ENCODE results near the gene PPP2R5C.

The PPP2R5C gene

DNA sequence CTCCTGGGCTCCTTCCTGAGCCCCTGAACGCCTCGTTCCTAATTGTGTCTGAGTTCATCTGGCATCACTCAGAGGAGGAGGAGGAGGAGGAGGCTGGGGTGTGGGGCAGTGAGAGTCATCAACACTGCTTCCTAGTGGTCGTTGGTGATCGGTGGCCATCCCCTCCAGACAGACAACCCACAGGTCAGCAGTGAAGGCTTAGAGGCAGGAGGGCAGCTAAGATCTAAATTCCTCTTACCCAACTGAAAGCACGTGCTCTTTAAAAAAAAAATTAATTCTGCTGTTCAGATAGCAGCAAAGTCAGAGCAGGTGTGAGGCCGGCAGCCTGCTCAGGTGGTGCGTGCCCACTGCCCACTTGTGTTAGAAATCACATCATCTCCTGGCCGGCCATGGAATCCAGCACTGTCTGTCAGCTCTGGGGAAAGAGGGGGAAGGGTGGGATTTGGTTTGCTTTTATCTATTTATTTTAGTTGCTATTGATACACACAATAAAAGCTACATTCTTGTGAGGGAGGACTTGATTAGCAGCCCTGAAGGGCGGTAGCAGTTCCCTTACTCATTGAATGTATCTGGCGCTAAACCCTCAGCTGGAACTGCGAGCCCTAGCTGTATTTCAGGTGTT, 46.6 kb downstream of the PPP2R5C start:
- H4K8ac ChIP-seq (ENCODE audit: low read depth, low read length), result no peak overlapping the region
- H3K27me3 ChIP-seq (ENCODE audit: insufficient read depth, low read length), result no peaks in the 10 kb centered on the region
- H4K12ac ChIP-seq (ENCODE audit: low read depth, low read length), result no peak overlapping the region
- no peak overlapping the region for H3K14ac ChIP-seq (ENCODE audit: low read length)
- no peak overlapping the region for H4K91ac ChIP-seq (ENCODE audit: low read depth, low read length)
- H3K4me3 ChIP-seq (ENCODE audit: low read depth, low read length), result no peak overlapping the region
- H3K27ac ChIP-seq (ENCODE audit: low read depth, low read length), result no peak overlapping the region
- no peak overlapping the region for H3K9ac ChIP-seq (ENCODE audit: low read length)
- no peak overlapping the region for H2BK5ac ChIP-seq (ENCODE audit: low read depth, low read length, poor library complexity)
- H2BK120ac ChIP-seq (ENCODE audit: insufficient read depth, low read length, poor library complexity), result no peak overlapping the region
- H2AFZ ChIP-seq (ENCODE audit: insufficient read depth, low read length, poor library complexity), result peak overlapping the region; percentile 43
- peaks cover 11% of the 10 kb centered on the region for H3K79me2 ChIP-seq (ENCODE audit: control insufficient read depth, insufficient read depth, low read length, poor library complexity)
- H3K4me1 ChIP-seq (ENCODE audit: control insufficient read depth in 1 of 2, insufficient read depth in 2 of 2, low read length in 2 of 2), result peaks cover 3 to 4% of the 10 kb centered on the region in 2 experiments
- no peak overlapping the region for H2AK5ac ChIP-seq (ENCODE audit: low read length)
- H2BK12ac ChIP-seq (ENCODE audit: low read length), result no peak overlapping the region
- H3K79me1 ChIP-seq (ENCODE audit: low read length), result peaks cover 4% of the 10 kb centered on the region
- WGBS (ENCODE audit: extremely low coverage, insufficient coverage, insufficient read length), result no CpG with 5 or more reads among the region's 11 CpGs
- H3K4ac ChIP-seq (ENCODE audit: low read depth, low read length), result no peak overlapping the region
- no peak overlapping the region for H3K4me2 ChIP-seq (ENCODE audit: low read length)
- DNase-seq, result no peak
- no peak overlapping the region for H3K23ac ChIP-seq (ENCODE audit: low read length)
- H3K36me3 ChIP-seq (ENCODE audit: control insufficient read depth in 1 of 2, insufficient read depth in 2 of 2, low read length in 2 of 2), result peaks cover 0 to 4% of the 10 kb centered on the region in 2 experiments
- no peak overlapping the region for H3K18ac ChIP-seq (ENCODE audit: low read length)
- H3K9me3 ChIP-seq (ENCODE audit: insufficient read depth, low read depth, low read length), result no peaks in the 10 kb centered on the region

- peaks cover 4% of the 10 kb centered on the region for H3K79me1 ChIP-seq (ENCODE audit: low read length)
- H3K9me3 ChIP-seq (ENCODE audit: insufficient read depth, low read depth, low read length), result peaks cover 1% of the 10 kb centered on the region
- H3K18ac ChIP-seq (ENCODE audit: low read length), result no peak overlapping the region
- no peak for DNase-seq
- peaks cover 14% of the 10 kb centered on the region for H3K79me2 ChIP-seq (ENCODE audit: control insufficient read depth, insufficient read depth, low read length, poor library complexity)
- no peak overlapping the region for H3K14ac ChIP-seq (ENCODE audit: low read length)
- H4K8ac ChIP-seq (ENCODE audit: low read depth, low read length), result no peak overlapping the region
- no peak overlapping the region for H3K4ac ChIP-seq (ENCODE audit: low read depth, low read length)
- no peak overlapping the region for H2AK5ac ChIP-seq (ENCODE audit: low read length)
- peaks cover 3 to 4% of the 10 kb centered on the region in 2 experiments for H3K4me1 ChIP-seq (ENCODE audit: control insufficient read depth in 1 of 2, insufficient read depth in 2 of 2, low read length in 2 of 2)
- no peak overlapping the region for H3K9ac ChIP-seq (ENCODE audit: low read length)
- H3K4me3 ChIP-seq (ENCODE audit: low read depth, low read length), result no peak overlapping the region
- H2AFZ ChIP-seq (ENCODE audit: insufficient read depth, low read length, poor library complexity), result no peak overlapping the region
- no peak overlapping the region for H2BK120ac ChIP-seq (ENCODE audit: insufficient read depth, low read length, poor library complexity)
- H3K27me3 ChIP-seq (ENCODE audit: insufficient read depth, low read length), result no peaks in the 10 kb centered on the region
- no peak overlapping the region for H3K23ac ChIP-seq (ENCODE audit: low read length)
- H2BK5ac ChIP-seq (ENCODE audit: low read depth, low read length, poor library complexity), result no peak overlapping the region
- H3K36me3 ChIP-seq (ENCODE audit: control insufficient read depth in 1 of 2, insufficient read depth in 2 of 2, low read length in 2 of 2), result peaks cover 0 to 6% of the 10 kb centered on the region in 2 experiments
- peak overlapping the region; percentile 99 for H3K27ac ChIP-seq (ENCODE audit: low read depth, low read length)
- WGBS (ENCODE audit: extremely low coverage, insufficient coverage, insufficient read length), result no CpG with 5 or more reads among the region's 6 CpGs
- H2BK12ac ChIP-seq (ENCODE audit: low read length), result no peak overlapping the region
- no peak overlapping the region for H4K12ac ChIP-seq (ENCODE audit: low read depth, low read length)
- H3K4me2 ChIP-seq (ENCODE audit: low read length), result peak overlapping the region; percentile 86
- no peak overlapping the region for H4K91ac ChIP-seq (ENCODE audit: low read depth, low read length)
Measured at GRCh38 chr14:101808894-101809670, 47.6 kb downstream of the PPP2R5C start.

- Histone ChIP-seq H3K27me3 (ENCODE audit: insufficient read depth, low read length) (no peaks in the 10 kb centered on the region), H2AFZ (ENCODE audit: insufficient read depth, low read length, poor library complexity) (peak overlapping the region; percentile 88)
Measured at GRCh38 chr14:101809671-101810514, 48.4 kb downstream of the PPP2R5C start.

DNA sequence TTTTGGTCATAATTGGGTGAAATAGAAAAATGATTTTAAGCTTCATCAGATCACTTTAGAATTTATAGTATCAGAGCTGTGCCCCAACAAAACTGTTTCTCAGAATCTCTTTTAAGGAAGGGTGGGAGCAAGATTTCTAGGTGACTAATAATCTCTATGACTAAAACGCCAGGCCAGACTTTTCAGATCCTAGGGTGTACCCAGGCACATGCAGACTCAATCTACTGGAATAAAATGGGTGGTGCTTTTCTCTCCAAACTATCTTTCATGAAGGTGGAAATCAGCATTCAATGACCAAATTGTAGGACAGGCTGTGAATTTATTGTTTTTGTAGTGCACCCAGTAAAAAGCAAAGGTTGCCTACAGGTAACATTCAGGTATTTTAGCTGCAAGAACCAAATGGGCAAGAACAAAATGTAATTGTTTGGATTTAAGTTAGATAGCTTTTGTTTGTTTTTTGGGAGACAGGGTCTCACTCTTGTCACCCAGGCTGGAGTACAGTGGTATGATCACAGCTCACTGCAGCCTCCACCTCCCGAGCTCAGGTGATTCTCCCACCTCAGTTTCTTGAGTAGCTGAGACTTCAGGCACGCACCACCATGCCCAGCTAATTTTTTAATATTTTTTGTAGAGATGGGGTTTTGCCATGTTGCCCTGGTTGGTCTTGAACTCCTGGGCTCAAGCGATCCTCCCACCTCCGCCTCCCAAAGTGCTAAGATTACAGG, 49.5 kb downstream of the PPP2R5C start:
- H2BK12ac ChIP-seq (ENCODE audit: low read length), result no peak overlapping the region

More at GRCh38 chr14:101809671-101810514, 48.4 kb downstream of the PPP2R5C start:
- Histone ChIP-seq H3K4ac (ENCODE audit: low read depth, low read length) (peak overlapping the region; percentile 84), H3K4me2 (ENCODE audit: low read length) (peak overlapping the region; percentile 86), H4K8ac (ENCODE audit: low read depth, low read length) (peak overlapping the region; percentile 97), H3K79me2 (ENCODE audit: control insufficient read depth, insufficient read depth, low read length, poor library complexity) (peaks cover 14% of the 10 kb centered on the region), H4K12ac (ENCODE audit: low read depth, low read length) (peak overlapping the region; percentile 95), H3K14ac (ENCODE audit: low read length) (peak overlapping the region; percentile 82), H2AK5ac (ENCODE audit: low read length) (no peak overlapping the region), H2BK120ac (ENCODE audit: insufficient read depth, low read length, poor library complexity) (peak overlapping the region; percentile 84), H3K4me1 (ENCODE audit: control insufficient read depth in 1 of 2, insufficient read depth in 2 of 2, low read length in 2 of 2) (peaks cover 3 to 7% of the 10 kb centered on the region in 2 experiments), H4K91ac (ENCODE audit: low read depth, low read length) (peak overlapping the region; percentile 97), H2BK5ac (ENCODE audit: low read depth, low read length, poor library complexity) (peak overlapping the region; percentile 92), H2BK12ac (ENCODE audit: low read length) (no peak overlapping the region), H3K36me3 (ENCODE audit: control insufficient read depth in 1 of 2, insufficient read depth in 2 of 2, low read length in 2 of 2) (peaks cover 0 to 6% of the 10 kb centered on the region in 2 experiments), H3K27ac (ENCODE audit: low read depth, low read length) (peak overlapping the region; percentile 99), H3K79me1 (ENCODE audit: low read length) (peaks cover 4% of the 10 kb centered on the region), H3K4me3 (ENCODE audit: low read depth, low read length) (peak overlapping the region; percentile 77), H3K9ac (ENCODE audit: low read length) (peak overlapping the region; percentile 87), H3K9me3 (ENCODE audit: insufficient read depth, low read depth, low read length) (peaks cover 1% of the 10 kb centered on the region), H3K23ac (ENCODE audit: low read length) (no peak overlapping the region), H3K18ac (ENCODE audit: low read length) (peak overlapping the region; percentile 95)
- no CpG with 5 or more reads among the region's 23 CpGs for WGBS (ENCODE audit: extremely low coverage, insufficient coverage, insufficient read length)
- DNase-seq, result peak; percentile 91 to 95

More for the DNA sequence above, 49.5 kb downstream of the PPP2R5C start:
- Histone ChIP-seq H3K9ac (ENCODE audit: low read length) (peak overlapping the region; percentile 51), H3K4ac (ENCODE audit: low read depth, low read length) (peak overlapping the region; percentile 80), H3K9me3 (ENCODE audit: insufficient read depth, low read depth, low read length) (peaks cover 1% of the 10 kb centered on the region), H3K23ac (ENCODE audit: low read length) (no peak overlapping the region), H3K4me2 (ENCODE audit: low read length) (peak overlapping the region; percentile 66), H3K36me3 (ENCODE audit: control insufficient read depth in 1 of 2, insufficient read depth in 2 of 2, low read length in 2 of 2) (peaks cover 0 to 6% of the 10 kb centered on the region in 2 experiments), H4K8ac (ENCODE audit: low read depth, low read length) (no peak overlapping the region), H3K79me1 (ENCODE audit: low read length) (peaks cover 4% of the 10 kb centered on the region), H3K4me3 (ENCODE audit: low read depth, low read length) (no peak overlapping the region), H3K27ac (ENCODE audit: low read depth, low read length) (no peak overlapping the region), H4K91ac (ENCODE audit: low read depth, low read length) (no peak overlapping the region), H3K18ac (ENCODE audit: low read length) (no peak overlapping the region), H3K27me3 (ENCODE audit: insufficient read depth, low read length) (no peaks in the 10 kb centered on the region), H2AFZ (ENCODE audit: insufficient read depth, low read length, poor library complexity) (no peak overlapping the region), H4K12ac (ENCODE audit: low read depth, low read length) (no peak overlapping the region), H3K14ac (ENCODE audit: low read length) (no peak overlapping the region), H3K4me1 (ENCODE audit: control insufficient read depth in 1 of 2, insufficient read depth in 2 of 2, low read length in 2 of 2) (peaks cover 3 to 8% of the 10 kb centered on the region in 2 experiments), H3K79me2 (ENCODE audit: control insufficient read depth, insufficient read depth, low read length, poor library complexity) (peaks cover 14% of the 10 kb centered on the region), H2AK5ac (ENCODE audit: low read length) (no peak overlapping the region), H2BK5ac (ENCODE audit: low read depth, low read length, poor library complexity) (no peak overlapping the region), H2BK120ac (ENCODE audit: insufficient read depth, low read length, poor library complexity) (no peak overlapping the region)
- peak in 1 of 2 donors; percentile 23 for DNase-seq
- no CpG with 5 or more reads among the region's 5 CpGs for WGBS (ENCODE audit: extremely low coverage, insufficient coverage, insufficient read length)
